Activated naive CD4-positive, alpha-beta T cell treated with anti-CD3 and anti-CD28 coated beads, Interleukin-2, amount 10 ng/mL, durations not matched to agents 7 days and 5 days (primary cell): Measurements from ENCODE around the gene ARL14.
"Not testable (repeated sequence)": the region's sequence is repeated elsewhere in the genome, so short reads cannot be mapped to it uniquely, and the experiment has no call there.

ENCODE experiments used
- CTCF ChIA-PET: fragments of 350-600 bp; sonication (Branson Sonifier 250); formaldehyde crosslinking; loops from one replicate; lab custom pipeline; 2021; ENCODE audit warnings: antibody characterized with exemption; lab: Charles Lee
- DNase-seq: peaks from one replicate; pipeline ENCODE4 v3.0.0-alpha.2; 2020
- H3K27ac Mint-ChIP-seq: one replicate; pipeline ENCODE4 v1.8.0; 2021; ENCODE audit warnings: mild to moderate bottlenecking, moderate library complexity, mixed read lengths
- H3K27me3 Mint-ChIP-seq: one replicate; pipeline ENCODE4 v1.8.0; 2021; ENCODE audit warnings: mild to moderate bottlenecking, mixed read lengths
- H3K36me3 Mint-ChIP-seq: one replicate; pipeline ENCODE4 v1.8.0; 2021; ENCODE audit warnings: mixed read lengths
- H3K4me1 Mint-ChIP-seq: one replicate; pipeline ENCODE4 v1.8.0; 2021; ENCODE audit warnings: mixed read lengths
- H3K4me3 Mint-ChIP-seq: one replicate; pipeline ENCODE4 v1.8.0; 2021; ENCODE audit warnings: mild to moderate bottlenecking, moderate library complexity, mixed read lengths
- H3K9me3 Mint-ChIP-seq: one replicate; pipeline ENCODE4 v1.8.0; 2021; ENCODE audit warnings: mixed read lengths

Gene ARL14

DNA sequence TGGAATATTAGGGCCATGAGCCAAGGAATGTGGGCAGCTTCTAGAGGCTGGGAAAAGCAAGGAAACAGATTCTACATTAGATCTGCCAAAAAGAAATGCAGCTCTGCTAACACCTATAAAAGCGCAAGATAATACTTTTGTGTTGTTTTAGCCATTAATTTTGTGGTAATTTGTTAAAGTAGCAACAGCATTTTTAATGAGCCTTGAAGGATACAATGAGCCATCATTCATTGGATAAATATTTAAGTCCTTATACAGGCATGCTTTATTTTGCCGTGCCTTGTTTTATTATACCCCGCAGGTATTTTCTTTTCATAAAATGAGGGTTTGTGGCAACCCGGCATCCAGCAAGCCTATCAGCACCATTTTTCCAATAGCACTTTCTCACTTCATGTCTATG is 15.0 kb downstream of the ARL14 start:
- Mint-ChIP-seq H3K36me3 (no peaks in the 10 kb centered on the region), H3K9me3 (no peaks in the 10 kb centered on the region), H3K4me3 (no peak overlapping the region), H3K4me1 (no peaks in the 10 kb centered on the region), H3K27me3 (no peaks in the 10 kb centered on the region), H3K27ac (no peak overlapping the region)
- CTCF ChIA-PET = no interaction called here
- DNase-seq = no peak

GRCh38 chr3:160693191-160693590 is 16.2 kb downstream of the ARL14 start:
- H3K4me1 Mint-ChIP-seq = no peaks in the 10 kb centered on the region
- H3K9me3 Mint-ChIP-seq = no peaks in the 10 kb centered on the region
- no peaks in the 10 kb centered on the region for H3K27me3 Mint-ChIP-seq
- H3K4me3 Mint-ChIP-seq = no peak overlapping the region
- CTCF ChIA-PET = no interaction called here
- no peaks in the 10 kb centered on the region for H3K36me3 Mint-ChIP-seq
- DNase-seq = no peak
- H3K27ac Mint-ChIP-seq = no peak overlapping the region

DNA sequence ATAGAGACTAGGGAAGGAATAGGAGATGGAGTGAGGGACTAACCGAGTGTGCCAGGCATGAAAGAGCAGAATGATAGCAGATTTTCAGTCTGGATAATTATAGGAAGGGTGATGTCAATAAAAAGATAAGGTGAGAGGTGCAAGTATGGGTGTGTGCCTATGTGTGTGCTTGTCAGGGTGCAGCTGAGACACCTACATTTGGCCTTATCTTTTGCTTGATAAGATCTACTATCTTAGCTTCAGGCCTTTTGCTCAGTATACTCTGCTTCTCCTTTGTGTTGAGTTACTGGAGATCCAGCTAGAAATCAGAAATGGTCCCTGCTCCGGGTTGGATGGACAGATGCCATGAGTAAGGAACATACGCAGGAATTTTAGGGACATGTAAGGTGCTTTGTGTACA is 17.4 kb downstream of the ARL14 start:
- Mint-ChIP-seq H3K9me3 (no peaks in the 10 kb centered on the region), H3K36me3 (no peaks in the 10 kb centered on the region), H3K27ac (no peak overlapping the region), H3K4me3 (no peak overlapping the region), H3K27me3 (no peaks in the 10 kb centered on the region), H3K4me1 (no peaks in the 10 kb centered on the region)
- CTCF ChIA-PET = no interaction called here
- no peak for DNase-seq

DNA sequence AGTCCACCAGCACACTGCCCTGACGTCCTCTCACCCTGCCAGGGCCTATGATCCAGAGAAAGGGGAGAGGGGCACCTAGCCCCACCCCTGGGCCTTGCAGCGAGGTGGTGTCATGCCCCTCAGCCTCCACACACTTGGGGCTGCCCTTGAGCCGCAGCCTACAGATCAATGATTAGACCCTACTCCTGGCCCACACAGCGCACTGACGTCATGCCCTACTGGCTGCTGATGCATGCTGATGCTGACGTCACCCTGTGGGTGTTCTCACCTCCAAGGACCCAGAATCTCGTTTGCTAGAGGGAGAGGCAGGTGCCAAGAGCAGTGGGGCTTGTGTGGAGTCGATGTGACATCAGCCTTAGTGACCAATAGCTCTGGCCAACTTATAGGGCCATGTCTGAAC is 18.0 kb downstream of the ARL14 start:
- Mint-ChIP-seq H3K27ac (no peak overlapping the region), H3K4me1 (no peaks in the 10 kb centered on the region), H3K36me3 (no peaks in the 10 kb centered on the region), H3K4me3 (no peak overlapping the region), H3K27me3 (no peaks in the 10 kb centered on the region), H3K9me3 (no peaks in the 10 kb centered on the region)
- DNase-seq = no peak
- CTCF ChIA-PET = no interaction called here

- no peak for DNase-seq
Observed at GRCh38 chr3:160695915-160696327, 19.0 kb downstream of the ARL14 start.

GRCh38 chr3:160697637-160698380 is 20.8 kb downstream of the ARL14 start:
- Mint-ChIP-seq H3K9me3 (no peaks in the 10 kb centered on the region), H3K4me3 (no peak overlapping the region), H3K4me1 (no peaks in the 10 kb centered on the region), H3K36me3 (no peaks in the 10 kb centered on the region), H3K27ac (no peak overlapping the region), H3K27me3 (peaks cover 7% of the 10 kb centered on the region)
- CTCF ChIA-PET = interaction anchor here (0.6 kb wide), 1 partner anchor 10 kb away, joined by 3 read pairs; no protein-coding TSS in a partner anchor
- DNase-seq = no peak

More at GRCh38 chr3:160695915-160696327, 19.0 kb downstream of the ARL14 start:
- no peaks in the 10 kb centered on the region for H3K4me1 Mint-ChIP-seq
- H3K9me3 Mint-ChIP-seq = no peaks in the 10 kb centered on the region
- H3K27ac Mint-ChIP-seq = no peak overlapping the region
- H3K36me3 Mint-ChIP-seq = no peaks in the 10 kb centered on the region
- peaks cover 7% of the 10 kb centered on the region for H3K27me3 Mint-ChIP-seq
- no peak overlapping the region for H3K4me3 Mint-ChIP-seq
- CTCF ChIA-PET = no interaction called here

GRCh38 chr3:160698599-160699195 is 21.7 kb downstream of the ARL14 start:
- CTCF ChIA-PET = no interaction called here
- DNase-seq = no peak
- Mint-ChIP-seq H3K27me3 (peaks cover 11% of the 10 kb centered on the region), H3K36me3 (no peaks in the 10 kb centered on the region), H3K27ac (no peak overlapping the region), H3K9me3 (no peaks in the 10 kb centered on the region), H3K4me3 (no peak overlapping the region), H3K4me1 (no peaks in the 10 kb centered on the region)

DNA sequence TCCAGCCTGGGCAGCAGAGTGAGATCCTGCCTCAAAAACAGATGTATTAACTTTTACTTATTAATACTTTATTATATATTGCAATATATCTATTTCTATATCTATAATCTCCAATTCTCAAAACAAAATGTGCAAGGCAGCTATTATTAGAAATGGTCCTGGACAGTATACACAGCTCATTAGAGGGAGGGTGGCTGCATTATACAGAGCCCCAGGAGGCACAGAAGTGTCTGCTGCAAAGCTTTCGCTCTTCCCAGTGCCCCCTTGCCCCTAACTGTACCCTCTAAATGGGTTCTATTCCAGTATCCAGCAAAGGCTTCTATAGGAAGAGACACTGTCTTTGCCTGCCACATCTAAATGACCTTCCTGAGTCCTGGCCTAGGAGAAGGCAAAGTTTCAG is 24.5 kb downstream of the ARL14 start:
- H3K27ac Mint-ChIP-seq = no peak overlapping the region
- no peak overlapping the region for H3K4me3 Mint-ChIP-seq
- no peak for DNase-seq
- no peaks in the 10 kb centered on the region for H3K4me1 Mint-ChIP-seq
- no peaks in the 10 kb centered on the region for H3K36me3 Mint-ChIP-seq
- H3K27me3 Mint-ChIP-seq = peaks cover 17% of the 10 kb centered on the region
- no peaks in the 10 kb centered on the region for H3K9me3 Mint-ChIP-seq
- CTCF ChIA-PET = no interaction called here

GRCh38 chr3:160702290-160702689 is 25.3 kb downstream of the ARL14 start:
- Mint-ChIP-seq H3K36me3 (no peaks in the 10 kb centered on the region), H3K27me3 (peaks cover 25% of the 10 kb centered on the region), H3K9me3 (no peaks in the 10 kb centered on the region), H3K27ac (no peak overlapping the region), H3K4me1 (no peaks in the 10 kb centered on the region), H3K4me3 (no peak overlapping the region)
- CTCF ChIA-PET = no interaction called here
- no peak for DNase-seq

GRCh38 chr3:160703974-160704373 is 27.0 kb downstream of the ARL14 start:
- H3K4me3 Mint-ChIP-seq = no peak overlapping the region
- no peaks in the 10 kb centered on the region for H3K4me1 Mint-ChIP-seq
- no peak overlapping the region for H3K27ac Mint-ChIP-seq
- CTCF ChIA-PET = interaction anchor here (2.5 kb wide), 1 partner anchor 238 kb away, joined by 8 read pairs; no protein-coding TSS in a partner anchor
- no peak for DNase-seq
- H3K27me3 Mint-ChIP-seq = peaks cover 26% of the 10 kb centered on the region
- no peaks in the 10 kb centered on the region for H3K36me3 Mint-ChIP-seq
- H3K9me3 Mint-ChIP-seq = no peaks in the 10 kb centered on the region

DNA sequence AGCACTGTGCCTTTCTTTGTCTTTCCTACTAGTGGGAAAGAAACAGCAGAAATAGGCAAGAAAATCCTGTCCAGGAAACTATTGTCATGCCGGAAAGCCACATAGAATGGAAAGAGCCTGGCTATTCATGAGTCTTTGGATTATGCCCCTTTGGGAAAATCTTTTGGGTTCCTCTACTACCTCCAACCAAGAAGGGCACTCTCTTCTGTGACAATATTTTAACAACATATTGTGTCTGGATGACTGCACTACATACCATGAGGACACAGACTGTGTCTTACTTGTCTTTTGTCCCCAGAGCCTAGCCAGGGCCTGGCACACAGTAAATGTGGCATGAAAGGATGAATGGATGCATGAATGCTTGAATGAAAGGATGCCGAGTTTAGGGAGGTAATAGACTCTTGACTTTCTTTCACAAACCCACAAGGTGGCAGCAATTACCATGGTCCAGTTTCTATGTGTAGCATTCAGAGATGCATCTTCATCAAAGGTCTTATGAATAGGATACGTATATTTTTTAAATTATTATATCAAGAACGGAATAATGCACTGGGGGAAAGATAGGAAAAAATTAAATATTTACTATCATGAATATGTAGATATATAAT is 30.3 kb downstream of the ARL14 start:
- H3K27ac Mint-ChIP-seq = no peak overlapping the region
- CTCF ChIA-PET = interaction anchor here (1.5 to 2.4 kb wide), 2 partner anchors 223 to 234 kb away, joined by 5 to 15 read pairs; no protein-coding TSS in a partner anchor
- H3K27me3 Mint-ChIP-seq = peaks cover 36% of the 10 kb centered on the region
- no peaks in the 10 kb centered on the region for H3K9me3 Mint-ChIP-seq
- H3K4me3 Mint-ChIP-seq = no peak overlapping the region
- H3K36me3 Mint-ChIP-seq = no peaks in the 10 kb centered on the region
- DNase-seq = peak; percentile 55
- H3K4me1 Mint-ChIP-seq = no peaks in the 10 kb centered on the region

- Mint-ChIP-seq H3K27ac (no peak overlapping the region), H3K27me3 (peaks cover 33% of the 10 kb centered on the region), H3K4me1 (no peaks in the 10 kb centered on the region), H3K9me3 (no peaks in the 10 kb centered on the region), H3K4me3 (no peak overlapping the region), H3K36me3 (no peaks in the 10 kb centered on the region)
- CTCF ChIA-PET = interaction anchor here (0.6 to 2.4 kb wide), 3 partner anchors 44 to 234 kb away, joined by 3 to 15 read pairs (median 4); no protein-coding TSS in a partner anchor
- no peak for DNase-seq
Observed at GRCh38 chr3:160709477-160710182, 32.7 kb downstream of the ARL14 start.

DNA sequence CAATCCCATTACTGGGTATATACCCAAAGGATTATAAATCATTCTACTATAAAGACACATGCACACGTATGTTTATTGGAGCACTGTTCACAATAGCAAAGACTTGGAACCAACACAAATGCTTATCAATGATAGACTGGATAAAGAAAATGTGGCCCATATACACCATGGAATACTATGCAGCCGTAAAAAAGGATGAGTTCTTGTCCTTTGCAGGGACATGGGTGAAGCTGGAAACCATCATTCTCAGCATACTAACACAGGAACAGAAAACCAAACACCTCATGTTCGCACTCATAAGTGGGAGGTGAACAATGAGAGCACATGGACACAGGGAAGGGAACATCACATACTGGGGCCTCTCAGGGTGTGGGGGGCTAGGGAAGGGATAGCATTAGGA is 36.2 kb downstream of the ARL14 start:
- DNase-seq, H3K4me3 Mint-ChIP-seq, H3K9me3 Mint-ChIP-seq, H3K36me3 Mint-ChIP-seq, CTCF ChIA-PET, H3K4me1 Mint-ChIP-seq, H3K27ac Mint-ChIP-seq: not testable (repeated sequence)
- peaks cover 17% of the 10 kb centered on the region for H3K27me3 Mint-ChIP-seq

GRCh38 chr3:160719710-160720109 is 42.8 kb downstream of the ARL14 start:
- no peak overlapping the region for H3K27ac Mint-ChIP-seq
- H3K9me3 Mint-ChIP-seq = no peaks in the 10 kb centered on the region
- no peak for DNase-seq
- H3K4me1 Mint-ChIP-seq = no peaks in the 10 kb centered on the region
- no peak overlapping the region for H3K4me3 Mint-ChIP-seq
- CTCF ChIA-PET = no interaction called here
- H3K36me3 Mint-ChIP-seq = no peaks in the 10 kb centered on the region
- H3K27me3 Mint-ChIP-seq = peaks cover 6% of the 10 kb centered on the region
